ENCODE measurements around the gene ACOX3. TPM values are rescaled to one million over a fixed set of nuclear protein-coding genes. Genes with fewer than 3 reads are reported as not detected.

Gene ACOX3
- total and polyA plus RNA-seq, 2 of the 8 experiments (the other 6 are each of a cell fraction or from before 2014, with no cell fraction given) = 2.5 to 9.9 TPM

DNA sequence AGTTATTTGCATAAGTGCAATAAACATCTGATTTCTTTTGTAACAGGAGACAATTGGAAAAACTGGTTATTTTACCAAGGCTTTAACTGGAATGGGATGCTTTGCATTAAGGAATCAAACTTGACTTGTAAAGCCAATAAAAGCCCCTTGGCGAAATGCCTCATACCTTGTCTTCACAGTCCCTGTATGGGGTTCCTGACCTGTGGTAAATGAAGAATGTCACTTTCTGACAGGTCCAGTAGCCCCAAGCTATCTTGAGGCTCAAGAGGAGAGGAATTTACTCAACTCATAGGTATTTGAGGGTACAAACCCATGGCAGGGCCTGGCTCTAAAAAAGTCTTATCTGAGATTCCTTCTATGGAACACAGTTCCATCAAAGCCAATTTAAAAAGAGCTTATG lies 78.0 kb downstream of the ACOX3 start:
- H2BK5ac ChIP-seq (ENCODE audit: low read depth, low read length) = no peak overlapping the region
- no peak overlapping the region for H3K4ac ChIP-seq (replicated peaks; ENCODE audit: insufficient read length, low read depth, low read length)
- no peak overlapping the region for H4K91ac ChIP-seq (replicated peaks; ENCODE audit: insufficient read length, low read length)
- peaks cover 2% of the 10 kb centered on the region; the same call in 1 of the 2 replicates for H3K23me2 ChIP-seq (ENCODE audit: low read depth, low read length)
- H3K79me1 ChIP-seq (ENCODE audit: low read depth, low read length) = no peaks in the 10 kb centered on the region
- no peak overlapping the region for H3K23ac ChIP-seq (ENCODE audit: insufficient read length)
- POLR2A ChIA-PET (ENCODE audit: partially characterized antibody) = interaction anchor here (1.2 kb wide), 1 partner anchor 13 kb away, joined by 3 read pairs; no protein-coding TSS in a partner anchor
- H3K36me3 ChIP-seq (ENCODE audit: control insufficient read depth in 2 of 4, insufficient read depth in 4 of 4, low read length in 3 of 4) = peaks cover 0 to 3% (median 0%) of the 10 kb centered on the region in 4 experiments; a peak in 2 of 8 replicates
- DNase-seq (ENCODE audit: low read depth in 1 of 2, low spot score in 2 of 2) (no peak), FAIRE-seq (no peak)
- CTCF ChIA-PET (ENCODE audit: partially characterized antibody) = no interaction called here
- 100% methylated on average over 1 of the region's 1 CpG; no CpG with 5 or more reads in 1 of the 2 experiments for WGBS, 2 experiments (ENCODE audit: extremely low coverage in 1 of 2, insufficient coverage in 1 of 2, insufficient read length in 1 of 2, insufficient replicate concordance in 2 of 2, low coverage in 1 of 2, low lambda C conversion rate in 2 of 2, missing lambda C conversion rate in 1 of 2)
- H3K9me3 ChIP-seq (ENCODE audit: insufficient read depth in 2 of 2, low read depth in 1 of 2, low read length in 1 of 2) = peaks cover 10 to 16% of the 10 kb centered on the region in 2 experiments
- H3K4me2 ChIP-seq (ENCODE audit: insufficient read depth in 1 of 2, low read depth in 2 of 2, low read length in 2 of 2) = no peak overlapping the region
- no peak overlapping the region for H2BK15ac ChIP-seq (ENCODE audit: low read length)
- no peaks in the 10 kb centered on the region for H4K20me1 ChIP-seq (replicated peaks in 1 of 2; ENCODE audit: control insufficient read depth in 1 of 2, insufficient read depth in 2 of 2, low read length in 2 of 2)
- H3K18ac ChIP-seq (ENCODE audit: extremely low read depth, low read length) = no peak overlapping the region
- no peak overlapping the region for H2BK12ac ChIP-seq (ENCODE audit: low read depth, low read length)
- H3K27me3 ChIP-seq (replicated peaks in 1 of 4; ENCODE audit: control insufficient read depth in 3 of 4, extremely low read depth in 1 of 4, insufficient read depth in 3 of 4, low read length in 3 of 4) = peaks cover 0 to 6% (median under 1%) of the 10 kb centered on the region in 4 experiments; a peak in 4 of 7 replicates
- H3K14ac ChIP-seq (ENCODE audit: insufficient read length) = no peak overlapping the region
- no peak overlapping the region for H3K9ac ChIP-seq (replicated peaks in 1 of 4; ENCODE audit: extremely low read depth in 1 of 4, low read depth in 3 of 4, low read length in 3 of 4)
- H2AFZ ChIP-seq (ENCODE audit: low read length) = no peak overlapping the region
- H2AK5ac ChIP-seq (ENCODE audit: low read depth, low read length) = no peak overlapping the region
- H2BK20ac ChIP-seq (ENCODE audit: low read length) = no peak overlapping the region
- no peak overlapping the region for H3K27ac ChIP-seq (ENCODE audit: low read depth, low read length)
- no peak overlapping the region for H3K56ac ChIP-seq (replicated peaks; ENCODE audit: insufficient read length, low read depth, low read length)
- H3K4me3 ChIP-seq (ENCODE audit: extremely low read depth in 1 of 4, insufficient read depth in 2 of 4, low read depth in 3 of 4, low read length in 4 of 4) = no peak overlapping the region
- no peak overlapping the region for H4K8ac ChIP-seq (ENCODE audit: extremely low read depth, insufficient read depth, low read length)
- peaks cover 2 to 15% (median 4%) of the 10 kb centered on the region in 4 experiments; a peak in 5 of 7 replicates for H3K4me1 ChIP-seq (replicated peaks in 1 of 4; ENCODE audit: control insufficient read depth in 3 of 4, insufficient read depth in 4 of 4, low read length in 3 of 4)
- H3K79me2 ChIP-seq (ENCODE audit: control insufficient read depth in 1 of 2, insufficient read depth in 2 of 2, low read length in 2 of 2) = no peaks in the 10 kb centered on the region
- H2BK120ac ChIP-seq (replicated peaks; ENCODE audit: low read depth, low read length) = no peak overlapping the region
- no peak overlapping the region for H4K5ac ChIP-seq (ENCODE audit: insufficient read length, low read depth, low read length)
- TF ChIP-seq RAD21 (IDR thresholded peaks at IDR 0.05 in 1 of 2, conservative IDR thresholded peaks at IDR 0.05 in 1 of 2; ENCODE audit: low read depth in 2 of 2, low read length in 2 of 2) (no peak), PHF8 (conservative IDR thresholded peaks at IDR 0.05; ENCODE audit: low read depth, low read length) (no peak), JUND (IDR thresholded peaks at IDR 0.05; ENCODE audit: low read length) (no peak), TBP (IDR thresholded peaks at IDR 0.05; ENCODE audit: low read depth, low read length) (no peak), TCF12 (IDR thresholded peaks at IDR 0.05; ENCODE audit: low read depth, low read length) (no peak), GTF2F1 (IDR thresholded peaks at IDR 0.05; ENCODE audit: borderline replicate concordance, low read depth, low read length) (no peak), TEAD4 (IDR thresholded peaks at IDR 0.05; ENCODE audit: low read depth, low read length) (no peak), EZH2 (IDR thresholded peaks at IDR 0.05; ENCODE audit: low read depth, low read length, severe bottlenecking) (no peak), SAP30 (IDR thresholded peaks at IDR 0.05; ENCODE audit: insufficient read depth, insufficient replicate concordance, low read length) (no peak), SIRT6 (IDR thresholded peaks at IDR 0.05; ENCODE audit: low read length) (no peak)
- TF ChIP-seq, protein P1, sequence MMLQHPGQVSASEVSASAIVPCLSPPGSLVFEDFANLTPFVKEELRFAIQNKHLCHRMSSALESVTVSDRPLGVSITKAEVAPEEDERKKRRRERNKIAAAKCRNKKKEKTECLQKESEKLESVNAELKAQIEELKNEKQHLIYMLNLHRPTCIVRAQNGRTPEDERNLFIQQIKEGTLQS (IDR thresholded peaks at IDR 0.05; ENCODE audit: insufficient read depth, low read depth, low read length) = no peak
- TF ChIP-seq, protein P2, sequence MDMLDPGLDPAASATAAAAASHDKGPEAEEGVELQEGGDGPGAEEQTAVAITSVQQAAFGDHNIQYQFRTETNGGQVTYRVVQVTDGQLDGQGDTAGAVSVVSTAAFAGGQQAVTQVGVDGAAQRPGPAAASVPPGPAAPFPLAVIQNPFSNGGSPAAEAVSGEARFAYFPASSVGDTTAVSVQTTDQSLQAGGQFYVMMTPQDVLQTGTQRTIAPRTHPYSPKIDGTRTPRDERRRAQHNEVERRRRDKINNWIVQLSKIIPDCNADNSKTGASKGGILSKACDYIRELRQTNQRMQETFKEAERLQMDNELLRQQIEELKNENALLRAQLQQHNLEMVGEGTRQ (IDR thresholded peaks at IDR 0.05; ENCODE audit: low read length) = no peak
